GM12801 (cell line): ENCODE data around the gene ATXN1.

Experiments
- TF ChIP-seq, protein P1 (sequence below): IDR thresholded peaks from one replicate; pipeline ENCODE4 v1.5.1; 2011; ENCODE audit warnings: control low read depth; ENCODE audit not compliant: insufficient read length; ENCODE audit errors: extremely low read depth

ATXN1 gene

GRCh38 chr6:16746401-16746800 is 14.9 kb downstream of the ATXN1 start:
- TF ChIP-seq, protein P1, sequence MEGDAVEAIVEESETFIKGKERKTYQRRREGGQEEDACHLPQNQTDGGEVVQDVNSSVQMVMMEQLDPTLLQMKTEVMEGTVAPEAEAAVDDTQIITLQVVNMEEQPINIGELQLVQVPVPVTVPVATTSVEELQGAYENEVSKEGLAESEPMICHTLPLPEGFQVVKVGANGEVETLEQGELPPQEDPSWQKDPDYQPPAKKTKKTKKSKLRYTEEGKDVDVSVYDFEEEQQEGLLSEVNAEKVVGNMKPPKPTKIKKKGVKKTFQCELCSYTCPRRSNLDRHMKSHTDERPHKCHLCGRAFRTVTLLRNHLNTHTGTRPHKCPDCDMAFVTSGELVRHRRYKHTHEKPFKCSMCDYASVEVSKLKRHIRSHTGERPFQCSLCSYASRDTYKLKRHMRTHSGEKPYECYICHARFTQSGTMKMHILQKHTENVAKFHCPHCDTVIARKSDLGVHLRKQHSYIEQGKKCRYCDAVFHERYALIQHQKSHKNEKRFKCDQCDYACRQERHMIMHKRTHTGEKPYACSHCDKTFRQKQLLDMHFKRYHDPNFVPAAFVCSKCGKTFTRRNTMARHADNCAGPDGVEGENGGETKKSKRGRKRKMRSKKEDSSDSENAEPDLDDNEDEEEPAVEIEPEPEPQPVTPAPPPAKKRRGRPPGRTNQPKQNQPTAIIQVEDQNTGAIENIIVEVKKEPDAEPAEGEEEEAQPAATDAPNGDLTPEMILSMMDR = no peak

DNA sequence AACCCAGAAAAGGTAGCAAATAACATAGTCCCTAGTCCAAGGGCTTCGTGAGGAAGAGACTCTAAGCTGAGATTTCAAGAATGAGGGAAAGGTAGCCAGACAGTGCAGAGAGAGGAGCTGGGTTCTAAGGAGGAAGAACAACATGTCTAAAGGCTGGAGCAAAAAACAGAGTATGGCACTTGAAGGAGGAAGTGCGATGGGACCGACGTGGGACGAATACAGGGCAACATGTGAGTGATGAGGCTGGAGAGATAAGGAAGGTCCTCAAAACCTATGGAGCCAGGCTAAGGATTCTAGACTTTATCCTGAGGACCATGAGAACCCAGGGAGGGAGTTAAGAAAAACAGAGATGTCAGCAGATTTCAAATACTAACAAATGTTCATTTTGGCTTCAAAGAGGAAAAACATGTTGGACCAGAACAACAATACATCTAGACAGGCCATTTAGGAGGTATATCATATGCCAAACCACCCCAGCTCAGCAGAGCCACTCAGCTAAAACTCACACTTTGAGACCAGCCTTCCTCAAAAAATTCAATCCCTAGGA is 17.5 kb downstream of the ATXN1 start:
- TF ChIP-seq, protein P1 = no peak

DNA sequence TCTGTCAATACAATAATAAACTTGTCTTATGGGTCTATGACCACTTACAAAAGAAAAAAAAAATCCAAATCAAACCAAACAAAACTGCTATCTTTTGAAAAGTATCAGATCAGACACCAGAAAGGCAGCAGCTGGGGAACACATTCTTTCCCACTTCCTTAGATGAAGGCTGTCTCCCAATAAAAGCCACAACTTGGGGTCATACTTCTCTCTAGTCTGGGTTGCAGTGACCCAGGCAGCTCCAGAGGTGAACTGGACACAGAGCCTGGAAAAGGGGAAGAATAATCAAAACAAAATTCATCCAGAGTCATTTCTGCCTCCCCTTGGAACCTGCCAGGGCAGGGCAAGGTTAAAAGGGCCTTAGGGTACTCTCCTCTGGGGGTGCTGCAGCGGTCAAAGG is 19.1 kb downstream of the ATXN1 start:
- TF ChIP-seq, protein P1 = no peak

DNA sequence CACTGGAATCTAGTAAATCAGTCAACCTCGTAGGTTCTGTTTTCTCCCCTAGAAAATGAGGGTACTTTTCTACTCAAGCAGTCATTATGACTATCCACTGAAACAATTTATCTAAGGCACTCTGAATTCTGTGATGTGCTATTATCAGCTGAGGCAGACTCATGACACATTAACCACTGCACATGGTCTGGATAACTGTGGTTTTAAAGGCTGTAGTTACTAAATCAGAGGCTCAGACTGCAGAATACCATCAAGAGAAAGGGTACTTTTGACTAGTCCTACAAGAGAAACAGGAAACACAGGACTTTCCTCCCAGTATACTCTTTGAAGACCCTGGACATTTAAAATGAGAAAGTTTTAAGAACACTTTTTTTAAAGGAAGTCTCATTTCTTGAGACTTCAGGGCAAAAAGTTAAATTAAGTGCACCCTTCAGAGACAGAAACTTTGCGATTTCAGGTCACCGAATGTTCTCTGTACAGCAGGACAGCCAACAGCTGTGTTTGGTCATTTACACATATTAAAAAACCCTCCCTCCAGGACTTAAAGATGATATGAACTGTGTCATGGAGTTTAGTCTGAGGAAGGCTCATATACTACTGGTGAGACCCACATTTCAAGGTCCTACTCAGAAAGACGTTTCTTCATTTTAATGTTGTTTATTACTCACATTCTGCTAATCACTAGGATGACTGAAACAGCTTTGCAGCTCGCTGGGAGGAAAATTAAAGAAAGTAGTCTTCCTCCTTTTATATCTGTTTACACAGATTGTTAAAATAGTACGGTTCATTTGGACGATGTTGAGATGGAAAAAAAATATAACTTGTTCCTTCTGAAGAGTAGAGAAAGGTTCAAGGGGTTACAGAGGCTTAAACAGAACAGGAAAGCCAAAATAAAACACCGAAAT is 19.9 kb downstream of the ATXN1 start:
- TF ChIP-seq, protein P1 = no peak

DNA sequence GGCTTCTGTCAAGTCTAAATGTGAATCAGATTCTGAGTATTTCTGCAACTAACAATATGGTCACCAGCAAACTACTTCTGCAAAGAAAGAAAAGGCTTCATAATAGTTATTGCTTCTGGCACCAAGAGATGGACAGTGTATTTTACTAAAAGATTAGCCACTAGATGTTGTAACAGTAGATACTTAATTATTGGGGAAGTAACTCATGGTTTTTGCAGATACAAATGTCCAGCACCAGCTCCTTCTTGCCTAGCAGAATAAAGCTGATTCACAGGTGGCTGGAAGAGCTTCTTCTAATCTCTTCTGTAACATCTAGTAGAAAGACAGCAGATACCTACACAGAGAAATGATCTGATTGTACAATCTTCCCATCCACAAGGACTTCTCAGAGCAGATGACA is 21.2 kb downstream of the ATXN1 start:
- TF ChIP-seq, protein P1 = no peak

DNA sequence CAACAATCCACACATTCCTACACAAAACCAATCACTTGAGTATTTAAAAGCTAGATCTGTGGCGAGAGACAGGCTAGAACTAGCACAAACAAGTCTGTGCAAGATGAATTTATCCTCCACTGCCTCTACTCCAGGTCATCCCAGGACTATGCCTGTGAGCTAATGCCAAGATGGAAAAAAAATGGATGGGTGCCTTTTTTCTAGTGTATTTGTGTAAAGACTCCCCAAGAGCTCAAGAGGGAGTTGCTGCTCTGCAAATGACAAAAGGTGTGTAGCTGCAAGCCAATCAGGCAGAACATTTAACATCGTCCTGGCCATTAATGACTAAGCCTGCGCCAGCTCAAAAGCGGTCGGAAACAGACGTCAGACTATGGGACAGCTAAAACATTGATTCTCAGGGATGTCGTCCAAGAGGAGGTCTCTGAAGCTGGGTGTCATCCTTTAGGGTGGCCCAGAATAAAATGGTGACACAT is 21.9 kb downstream of the ATXN1 start:
- TF ChIP-seq, protein P1 = no peak

DNA sequence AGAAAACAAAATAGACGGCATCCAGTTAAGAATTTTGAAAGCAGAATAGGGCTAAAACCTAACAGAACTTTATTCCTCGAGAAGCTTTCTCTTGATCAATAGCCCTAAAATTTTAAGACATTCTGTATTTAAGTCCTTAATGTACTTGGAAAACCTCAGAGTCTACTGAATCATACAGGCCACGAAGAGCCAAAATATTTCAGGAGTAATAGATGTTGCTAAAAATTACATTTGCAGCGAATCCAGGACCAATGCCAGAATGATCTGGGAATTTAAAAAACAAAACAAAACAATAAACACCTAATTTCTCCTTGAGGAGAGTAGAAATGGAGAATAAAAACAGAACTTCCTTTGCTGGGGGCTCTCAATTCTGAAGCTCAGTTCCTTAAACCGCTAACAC is 23.3 kb downstream of the ATXN1 start:
- TF ChIP-seq, protein P1 = no peak
